Activated CD4-positive, CD25-positive, alpha-beta regulatory T cell treated with anti-CD3 and anti-CD28 coated beads, Interleukin-2, amount 50 U/mL, for 72 hours (primary cell): ENCODE data around the gene PPIE.

Experiments
- DNase-seq: peaks from one replicate; pipeline ENCODE4 v3.0.0; 2021

PPIE gene

DNA sequence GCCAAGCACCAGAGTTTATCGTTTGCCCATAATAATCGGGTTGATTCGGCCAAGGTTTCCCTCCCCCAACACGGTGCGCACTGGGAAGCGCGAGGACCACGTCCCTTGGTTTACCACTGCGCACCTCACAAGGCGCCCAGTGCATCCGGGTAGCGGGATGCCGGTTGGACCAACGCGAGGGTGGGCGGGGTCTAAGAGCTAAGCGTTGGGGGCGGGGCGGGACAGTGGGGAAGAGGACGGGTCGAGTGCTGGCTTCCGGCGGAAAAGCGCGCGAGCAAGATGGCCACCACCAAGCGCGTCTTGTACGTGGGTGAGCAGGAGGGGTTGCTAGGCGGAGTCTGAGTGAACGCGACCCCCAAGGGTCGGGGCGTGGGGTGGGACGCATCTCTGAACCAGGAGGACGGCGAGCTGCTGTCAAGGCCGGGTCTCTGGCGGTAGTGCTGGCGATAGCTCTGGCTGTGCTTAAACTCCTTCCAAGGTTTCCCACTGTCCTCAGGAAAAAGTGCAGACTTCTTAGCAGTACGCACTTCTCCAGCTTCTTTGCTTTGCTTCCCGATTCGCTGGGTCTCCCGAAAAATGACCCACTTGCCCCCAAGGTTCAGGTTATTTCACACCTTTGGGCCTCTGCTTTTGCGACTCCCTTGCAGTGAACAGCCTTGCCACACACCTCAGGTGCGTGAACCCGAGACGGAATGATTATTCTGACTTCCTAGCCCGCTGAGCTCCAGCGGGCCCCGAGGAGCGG is at the start of gene PPIE:
Gene PPIE, plus strand, starts transcription at position 261 of the 745 bp plus-strand sequence. Its CDS starts 19 bp downstream, at position 280.
- DNase-seq, result peak; percentile 92

DNA sequence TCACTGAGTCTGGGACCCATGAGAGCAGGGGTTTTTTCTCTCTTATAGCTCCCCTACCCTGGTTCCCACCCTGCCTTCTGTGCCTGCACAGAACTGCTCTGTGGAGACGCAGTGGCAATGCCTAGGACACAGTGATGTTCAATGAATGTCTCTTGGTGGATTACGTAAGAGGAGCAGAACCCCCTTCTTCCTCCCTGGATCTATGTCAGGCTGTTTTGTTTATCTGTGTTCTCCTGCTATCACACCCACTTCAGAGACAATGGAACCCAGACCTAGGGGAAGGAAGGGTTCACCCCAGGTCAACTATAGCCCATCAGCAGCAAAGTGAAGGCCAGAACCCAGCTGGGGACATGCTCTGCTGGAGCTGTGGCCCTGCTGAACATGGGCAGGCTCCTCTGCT is 49.5 kb upstream of the PPIE start:
- no peak for DNase-seq

- no peak for DNase-seq
Observed at GRCh38 chr1:39689635-39690034, 49.0 kb upstream of the PPIE start.

DNA sequence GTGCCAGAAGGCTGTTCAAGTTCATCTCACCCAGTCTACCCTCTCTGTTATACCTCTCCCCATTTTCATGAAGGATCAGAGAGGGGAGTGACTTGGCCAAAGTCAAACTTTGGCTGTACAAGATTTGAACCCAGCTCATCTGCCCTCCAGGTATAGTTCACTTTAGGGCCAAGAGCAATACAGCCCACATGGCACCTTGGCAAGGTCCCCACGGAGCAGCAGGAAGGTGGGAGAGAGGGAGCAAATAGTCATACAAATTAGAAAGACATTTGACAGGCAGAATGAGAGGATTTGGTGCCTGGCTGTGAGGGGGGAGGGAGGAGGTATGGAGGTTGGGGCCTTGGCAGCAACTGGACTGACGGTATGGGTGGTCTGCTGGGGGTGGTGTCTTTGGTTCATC is 48.5 kb upstream of the PPIE start:
- DNase-seq, result no peak

- DNase-seq, result no peak
Observed at GRCh38 chr1:39690794-39691382, 47.8 kb upstream of the PPIE start.

DNA sequence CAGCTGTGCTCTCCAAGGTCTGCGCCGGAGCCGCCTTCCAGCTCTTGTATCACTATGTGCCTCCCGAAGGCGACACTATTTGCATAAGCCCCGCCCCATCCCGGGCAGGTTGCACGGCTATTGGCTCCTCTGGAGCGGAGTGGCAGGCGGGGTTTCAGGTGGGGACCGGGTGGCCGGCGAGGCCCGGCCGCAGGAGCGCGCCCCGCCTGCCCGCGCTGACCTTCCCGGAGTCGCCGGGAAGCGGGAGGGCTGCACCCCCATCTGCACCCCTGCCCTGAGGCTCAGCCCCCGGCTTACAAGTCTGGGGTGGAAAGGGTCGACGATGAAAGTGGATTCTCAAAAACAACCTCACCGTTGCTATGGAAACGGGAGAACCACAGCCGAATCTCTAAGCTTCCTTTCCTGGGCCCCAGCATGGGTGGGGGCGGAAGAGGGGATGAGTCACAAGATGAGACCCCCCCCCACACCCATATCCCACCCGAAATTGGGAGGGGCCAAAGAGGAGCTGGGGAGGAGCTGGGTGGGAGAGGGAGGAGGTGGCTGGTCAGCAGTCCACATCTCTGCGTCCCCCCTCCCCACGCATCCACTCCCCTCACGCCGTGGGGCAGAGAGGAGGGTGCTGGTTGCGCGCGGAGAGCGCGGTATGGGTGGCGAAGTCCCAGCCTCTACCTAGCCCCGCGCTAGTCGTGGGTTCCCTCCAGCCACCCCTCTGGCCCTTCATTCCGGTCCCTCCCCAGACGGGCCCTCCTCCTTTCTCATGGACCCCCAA is 47.1 kb upstream of the PPIE start, which contains the start of gene HPCAL4:
Gene HPCAL4, minus strand, starts transcription at position 51 of the 769 bp plus-strand sequence. CDS start 6,830 bp downstream, outside the sequence.
- peak; percentile 85 for DNase-seq

DNA sequence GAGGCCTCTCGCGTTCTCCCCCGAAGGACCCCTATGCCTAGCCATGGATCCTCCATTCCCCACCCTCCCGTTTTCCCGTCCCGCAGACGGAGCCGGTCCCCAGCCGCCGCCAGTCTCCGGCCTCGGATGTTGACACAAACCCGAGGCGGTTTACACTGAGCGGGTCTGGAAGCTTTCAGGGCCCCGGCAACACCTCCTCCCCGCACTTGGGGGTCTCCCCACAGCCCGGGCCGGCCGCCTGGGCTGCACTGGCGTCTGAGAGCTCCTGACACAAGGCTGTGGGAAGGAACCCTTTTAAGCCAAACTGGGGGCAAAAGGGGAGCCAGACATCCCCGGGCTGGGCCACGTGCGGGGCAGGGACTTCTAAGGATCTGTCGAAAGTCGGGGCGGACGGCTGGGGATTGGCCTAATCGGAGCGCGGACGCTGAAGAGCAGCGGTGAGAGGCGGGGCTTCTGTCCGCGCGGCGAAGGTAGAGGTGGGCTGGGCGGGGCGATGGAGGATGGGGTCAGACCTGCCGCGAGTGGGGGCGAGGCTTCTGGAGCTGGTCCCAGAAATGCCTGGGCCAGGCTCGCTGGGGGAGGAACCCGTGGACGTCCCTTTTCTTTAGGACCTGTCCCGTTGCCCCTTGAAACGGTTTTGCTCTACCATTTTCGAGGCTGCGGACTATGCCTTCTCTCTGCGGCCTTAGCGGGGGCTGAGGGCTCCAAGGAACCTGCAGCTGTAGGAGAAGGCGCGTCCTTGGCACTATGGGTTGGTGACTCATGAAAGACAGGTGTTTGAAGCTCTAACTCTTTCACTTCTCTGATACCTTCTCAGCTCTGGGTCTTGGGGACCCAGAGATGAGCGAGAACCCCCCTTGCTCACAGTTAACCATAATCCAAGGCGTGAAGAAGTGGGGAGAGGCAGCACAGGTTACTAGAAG is 46.3 kb upstream of the PPIE start:
- DNase-seq, result no peak

DNA sequence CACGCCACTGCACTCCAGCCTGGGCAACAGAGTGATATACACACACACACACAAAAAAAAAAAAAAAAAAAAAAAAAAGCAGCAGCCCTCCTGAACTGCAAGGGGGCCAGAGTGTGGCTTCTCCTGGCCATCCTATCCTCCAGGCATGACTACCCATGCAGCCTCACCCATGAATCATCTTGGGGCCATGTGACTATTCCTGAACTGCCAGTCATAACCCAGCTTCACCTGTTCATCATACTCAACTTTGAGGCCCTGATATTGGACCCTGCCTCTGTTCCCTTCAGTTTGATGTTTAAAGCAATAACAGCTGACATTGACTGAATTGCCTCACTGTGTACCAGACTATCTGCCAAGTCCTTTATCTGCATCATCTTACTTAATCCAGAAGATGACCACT is 44.7 kb upstream of the PPIE start:
- no peak for DNase-seq

GRCh38 chr1:39695016-39695415 is 43.7 kb upstream of the PPIE start:
- DNase-seq, result no peak

- DNase-seq, result no peak
Observed at GRCh38 chr1:39696448-39696847, 42.2 kb upstream of the PPIE start.

GRCh38 chr1:39698568-39698967 is 40.1 kb upstream of the PPIE start:
- no peak for DNase-seq

GRCh38 chr1:39699419-39699818 is 39.3 kb upstream of the PPIE start:
- DNase-seq, result no peak

- DNase-seq, result no peak
Observed at GRCh38 chr1:39700348-39700747, 38.3 kb upstream of the PPIE start.

DNA sequence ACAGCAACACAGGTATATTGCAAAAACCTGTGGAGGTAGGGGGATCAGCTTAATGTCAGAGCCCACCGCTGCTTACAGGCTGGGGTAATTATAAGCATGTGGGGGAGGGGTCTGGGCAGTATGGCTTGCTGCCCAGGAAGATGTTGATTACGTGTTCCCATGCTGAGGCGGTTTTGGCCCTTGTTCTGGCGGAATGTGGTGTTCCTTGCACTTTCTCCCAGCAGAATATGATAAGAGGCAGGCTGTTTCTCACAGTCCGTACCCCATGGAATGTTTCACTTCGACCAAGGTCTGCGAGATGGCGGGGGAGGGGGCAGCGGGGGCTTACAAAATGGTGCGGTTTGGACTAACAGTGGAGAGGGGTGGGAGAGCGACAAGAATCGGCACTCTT is 37.6 kb upstream of the PPIE start:
- DNase-seq, result no peak

DNA sequence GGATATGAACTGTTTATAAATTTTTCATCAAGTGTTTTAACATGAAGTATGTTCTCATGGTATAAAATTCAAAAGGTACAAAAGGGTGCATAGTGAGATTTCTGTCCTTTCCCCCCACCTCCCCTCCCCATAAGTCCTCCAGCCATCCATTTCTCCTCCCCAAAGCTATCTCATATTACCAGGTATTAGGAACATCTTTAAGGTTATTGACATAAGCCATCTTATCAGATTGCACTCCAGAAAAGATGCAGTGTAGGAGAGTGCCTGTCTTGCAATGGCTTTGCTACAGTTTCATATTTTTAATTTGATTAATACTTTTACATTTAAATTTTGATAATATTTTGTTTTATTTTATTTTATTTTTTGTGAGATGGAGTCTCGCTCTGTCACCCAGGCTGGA is 33.9 kb upstream of the PPIE start:
- DNase-seq, result no peak

- no peak for DNase-seq
Observed at GRCh38 chr1:39707506-39707905, 31.2 kb upstream of the PPIE start.

- DNase-seq, result no peak
Observed at GRCh38 chr1:39711104-39711965, 27.3 kb upstream of the PPIE start.

GRCh38 chr1:39711966-39712340 is 26.7 kb upstream of the PPIE start:
- no peak for DNase-seq

DNA sequence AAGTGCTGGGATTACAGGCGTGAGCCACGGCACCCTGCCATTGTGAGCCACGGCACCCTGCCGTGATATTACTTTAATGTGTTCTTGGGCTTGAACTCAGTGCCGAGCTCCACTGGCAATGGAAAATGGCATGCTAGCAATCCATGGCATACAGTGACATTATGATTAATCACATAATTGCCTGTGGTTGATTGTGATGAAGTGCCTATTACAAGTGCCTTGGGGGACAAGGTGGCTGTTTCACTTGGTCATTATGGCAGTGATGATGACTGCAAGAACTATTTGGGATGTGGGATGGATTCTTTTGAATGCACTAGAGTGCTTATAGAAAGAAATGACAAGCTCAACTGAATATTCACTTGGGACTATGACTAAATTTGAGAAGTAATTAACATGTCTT is 25.1 kb upstream of the PPIE start:
- DNase-seq, result no peak

- DNase-seq, result no peak
Observed at GRCh38 chr1:39717809-39718208, 20.9 kb upstream of the PPIE start.

DNA sequence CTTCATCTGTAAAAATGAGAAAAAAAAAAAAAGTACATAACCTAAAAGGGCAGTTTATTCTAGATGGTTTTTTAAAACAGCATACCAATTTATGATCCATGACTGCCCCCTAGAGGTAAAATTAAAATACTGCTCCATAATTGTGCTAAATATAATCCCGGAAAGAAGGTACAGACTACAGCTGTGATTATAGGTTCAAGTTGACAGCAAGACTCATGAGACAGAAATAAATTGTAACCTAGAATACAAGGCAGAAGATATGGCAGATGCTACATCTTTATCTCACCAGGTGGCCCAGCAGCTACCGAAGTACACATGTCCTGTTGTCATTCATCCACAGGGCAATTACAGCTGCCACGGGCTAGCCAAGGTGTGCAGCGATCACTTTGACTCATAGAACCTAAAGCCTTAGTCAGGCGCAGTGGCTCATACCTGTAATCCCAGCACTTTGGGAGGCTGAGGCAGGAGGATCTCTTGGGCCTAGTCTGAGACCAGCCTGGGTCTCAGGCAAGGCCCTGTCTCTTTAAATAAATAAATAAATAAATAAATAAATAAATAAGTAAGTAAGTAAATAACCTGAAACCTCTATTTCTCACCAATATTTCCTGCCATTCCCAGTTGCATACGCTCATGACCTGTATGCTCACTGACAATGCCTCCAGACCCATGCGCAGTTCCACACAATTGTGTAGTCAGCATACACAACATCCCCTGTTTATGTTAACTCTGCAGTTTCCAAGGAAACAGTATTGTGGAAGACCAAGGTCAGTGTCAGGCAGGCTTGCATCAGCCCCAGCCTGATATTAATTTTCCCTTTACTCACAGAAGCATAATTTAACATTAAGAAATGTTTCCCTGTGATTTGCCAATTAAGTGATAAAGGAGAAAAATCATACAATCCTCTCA is 18.3 kb upstream of the PPIE start:
- DNase-seq, result no peak
